Stimulated activated CD8-positive, alpha-beta memory T cell treated with anti-CD3 and anti-CD28 coated beads, Interleukin-7, amount 100 ng/mL, for 1 hour (primary cell): ENCODE results near the gene MYO7B.

Source experiments
- DNase-seq, 2 donors: peaks; one replicate each; pipeline ENCODE4 v3.0.0-alpha.2; 2020; ENCODE audit warnings: low read depth in 2 of 2

The MYO7B gene

GRCh38 chr2:127572841-127573240, 37.4 kb downstream of the MYO7B start:
- no peak for DNase-seq

DNA sequence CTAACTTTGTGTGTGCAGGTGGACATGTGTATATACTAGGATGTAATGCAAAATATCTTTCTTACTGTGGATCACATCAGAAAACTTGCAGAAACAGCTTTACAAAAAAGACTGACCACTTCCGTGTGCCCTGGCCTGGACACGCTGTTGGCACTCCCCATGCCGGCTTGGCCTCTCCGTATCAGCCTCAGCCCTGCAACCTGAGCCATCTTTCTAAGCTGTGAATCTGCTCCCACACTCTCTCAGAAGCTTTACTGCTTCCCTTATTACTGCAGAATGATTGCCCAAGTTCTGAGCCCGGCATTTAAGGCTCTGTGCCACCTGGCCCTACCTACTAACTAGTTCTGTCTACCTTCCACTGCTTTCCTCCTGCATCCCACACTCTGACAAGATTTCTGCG, 37.8 kb downstream of the MYO7B start:
- no peak for DNase-seq

DNA sequence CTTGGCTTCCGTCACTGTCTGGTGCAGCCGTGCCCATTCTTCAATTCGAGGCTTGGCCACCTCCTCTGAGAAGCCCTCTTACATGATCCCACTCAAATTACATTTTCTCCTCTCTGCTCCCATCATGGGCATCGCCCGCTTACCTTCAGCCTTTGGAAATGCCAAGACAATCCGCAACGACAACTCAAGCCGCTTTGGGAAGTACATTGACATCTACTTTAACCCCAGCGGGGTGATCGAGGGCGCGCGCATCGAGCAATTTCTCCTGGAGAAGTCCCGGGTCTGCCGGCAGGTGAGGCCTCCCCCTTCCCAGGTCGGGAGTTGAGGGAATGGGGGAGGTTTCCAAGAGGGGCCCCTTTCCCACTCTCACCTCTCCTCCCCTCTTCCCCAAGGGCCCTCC, 38.3 kb downstream of the MYO7B start:
- no peak for DNase-seq

- no peak for DNase-seq
Measured at GRCh38 chr2:127574656-127575055, 39.2 kb downstream of the MYO7B start.

- DNase-seq = no peak
Measured at GRCh38 chr2:127575185-127575765, 39.8 kb downstream of the MYO7B start.

GRCh38 chr2:127575941-127576432, 40.5 kb downstream of the MYO7B start:
- DNase-seq = no peak

DNA sequence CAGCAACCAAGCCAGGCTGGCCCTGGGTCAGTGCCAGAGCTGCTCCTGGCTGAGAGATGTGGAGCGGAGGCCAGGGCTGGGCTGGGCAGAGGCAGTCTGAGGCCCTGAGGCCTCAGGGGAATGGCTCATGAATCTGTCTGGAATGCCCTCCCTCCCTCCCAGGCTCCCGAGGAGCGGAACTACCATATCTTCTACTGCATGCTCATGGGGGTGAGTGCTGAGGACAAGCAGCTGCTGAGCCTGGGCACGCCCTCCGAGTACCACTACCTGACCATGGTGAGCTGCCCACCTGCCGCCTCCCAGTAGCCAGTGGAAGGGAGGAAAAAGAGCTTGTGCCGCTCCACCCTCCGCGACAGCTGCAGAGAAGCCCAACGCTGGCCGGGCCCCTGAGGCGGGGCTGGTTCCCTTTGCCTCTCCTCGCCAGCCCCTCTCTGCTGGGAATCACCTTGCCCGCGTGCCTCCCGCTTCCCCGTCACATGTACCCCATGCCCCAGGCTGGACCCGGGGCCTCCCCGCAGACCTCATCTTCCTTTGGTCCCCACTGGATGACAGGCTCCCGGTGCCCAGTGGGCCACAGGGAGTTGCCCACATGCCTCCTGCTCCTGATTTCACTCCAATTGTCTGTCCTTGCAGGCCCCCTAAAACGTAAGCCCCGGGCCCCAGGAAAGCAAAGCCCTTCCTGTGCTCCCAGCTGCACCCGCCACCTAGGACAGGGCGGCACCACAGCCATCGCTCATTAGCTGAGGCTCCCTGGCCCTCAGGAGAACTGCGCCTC, 41.1 kb downstream of the MYO7B start:
- no peak for DNase-seq

GRCh38 chr2:127577208-127577475, 41.7 kb downstream of the MYO7B start:
- no peak for DNase-seq

- no peak for DNase-seq
Measured at GRCh38 chr2:127577503-127577902, 42.0 kb downstream of the MYO7B start.

DNA sequence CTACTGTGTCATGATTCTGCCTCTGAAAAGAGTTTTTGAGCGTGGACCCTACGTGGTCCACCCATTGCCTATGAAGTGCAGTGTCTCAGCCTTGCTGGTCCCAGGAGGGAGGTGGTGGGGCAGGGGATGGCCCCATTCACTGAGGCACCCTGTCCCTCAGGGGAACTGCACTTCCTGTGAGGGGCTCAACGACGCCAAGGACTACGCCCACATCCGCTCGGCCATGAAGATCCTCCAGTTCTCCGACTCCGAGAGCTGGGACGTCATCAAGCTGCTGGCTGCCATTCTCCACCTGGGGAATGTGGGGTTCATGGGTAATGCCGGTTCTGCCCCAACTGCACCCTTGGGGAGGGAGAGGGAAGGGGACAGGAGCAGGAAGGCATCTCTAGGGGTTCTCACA, 42.5 kb downstream of the MYO7B start:
- no peak for DNase-seq

GRCh38 chr2:127578411-127578810, 42.9 kb downstream of the MYO7B start:
- no peak for DNase-seq

DNA sequence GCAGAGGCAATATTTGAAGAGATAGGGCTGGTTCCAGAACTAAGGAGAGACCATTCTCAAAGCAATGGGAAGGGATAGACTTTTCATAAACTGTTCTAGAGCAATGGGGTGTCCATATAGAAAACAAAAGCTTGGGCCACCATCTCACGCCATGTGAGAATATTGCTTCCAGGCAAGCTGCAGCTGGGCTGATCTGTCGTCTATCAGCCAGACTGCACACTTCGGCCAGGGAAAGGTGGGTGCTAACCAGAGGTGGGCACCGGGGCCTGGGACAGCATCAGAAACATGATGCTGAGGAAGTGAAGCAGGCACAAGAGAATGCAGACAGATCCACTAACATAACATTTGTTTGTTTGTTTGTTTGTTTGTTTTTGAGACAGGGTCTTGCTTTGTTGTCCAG, 43.7 kb downstream of the MYO7B start:
- DNase-seq = no peak

- no peak for DNase-seq
Measured at GRCh38 chr2:127580167-127581049, 44.9 kb downstream of the MYO7B start.

DNA sequence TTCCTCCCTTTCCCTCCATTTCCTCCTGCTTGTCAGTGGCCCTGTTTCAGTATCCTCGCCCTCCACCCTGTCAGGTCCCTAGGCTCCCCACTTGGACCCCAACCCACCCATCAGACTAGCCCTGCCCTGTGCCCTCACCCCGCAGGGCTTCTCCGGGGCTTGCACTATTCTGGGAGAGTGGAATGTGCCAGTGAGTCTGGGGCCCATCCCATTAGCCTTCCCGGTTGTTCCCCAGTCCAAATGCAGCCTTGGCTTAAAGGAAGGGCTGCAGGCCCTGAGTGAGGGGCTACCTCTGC, 45.5 kb downstream of the MYO7B start:
- no peak for DNase-seq

GRCh38 chr2:127581516-127582490, 46.3 kb downstream of the MYO7B start:
- DNase-seq = no peak

- DNase-seq = no peak
Measured at GRCh38 chr2:127582863-127583861, 47.7 kb downstream of the MYO7B start.

- no peak for DNase-seq
Measured at GRCh38 chr2:127584047-127584446, 48.6 kb downstream of the MYO7B start.

DNA sequence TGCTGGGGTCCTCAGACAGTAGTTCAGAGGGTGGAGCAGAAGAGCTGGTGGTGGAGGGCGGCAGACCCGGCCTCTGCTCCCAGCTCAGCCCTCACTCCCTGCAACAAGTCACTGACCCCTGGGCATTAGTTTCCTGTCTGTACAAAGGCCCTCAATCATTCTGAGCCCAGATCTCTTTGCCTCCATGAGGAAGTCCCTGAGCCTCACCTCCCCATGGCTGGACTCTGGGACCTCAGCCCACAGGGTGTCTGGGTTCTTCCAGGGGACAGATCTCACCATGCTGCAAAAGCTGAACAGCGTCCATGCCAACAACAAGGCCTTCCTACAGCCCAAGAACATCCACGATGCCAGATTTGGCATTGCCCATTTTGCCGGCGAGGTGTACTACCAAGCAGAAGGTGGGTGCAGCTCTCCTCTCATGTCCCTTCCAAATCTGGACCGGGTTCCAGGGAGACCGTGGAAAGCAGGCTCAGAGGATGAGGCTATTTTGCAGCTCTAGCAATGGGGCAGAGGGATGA, 49.1 kb downstream of the MYO7B start:
- DNase-seq = no peak

GRCh38 chr2:127585270-127585807, 49.9 kb downstream of the MYO7B start:
- DNase-seq = no peak

- no peak for DNase-seq
Measured at GRCh38 chr2:127586136-127586535, 50.7 kb downstream of the MYO7B start.
